ENCODE data around the gene ABCA10. TPM values are rescaled to one million over a fixed set of nuclear protein-coding genes. Genes with fewer than 3 reads are reported as not detected.
"Not testable (repeated sequence)": the region's sequence is repeated elsewhere in the genome, so short reads cannot be mapped to it uniquely, and the experiment has no call there.

ABCA10 gene
- polyA plus RNA-seq (ENCODE audit: insufficient read length in 3 of 3): 1 to 10 TPM; 1.9 to 3.5 (median 2.8) TPM
- long read RNA-seq, donor 1: 0 reads
- long read RNA-seq, donor 2: 0 reads
- long read RNA-seq, donor 3: 0 reads
- long read RNA-seq, donor 4: 0 reads
- long read RNA-seq, donor 5: 0 reads
- long read RNA-seq, donor 6: 0 reads
- long read RNA-seq, donor 7: 0 reads
- long read RNA-seq, donor 8: 0 reads
- long read RNA-seq, donor 9: 0 reads
- long read RNA-seq, donor 10: 0 reads
- long read RNA-seq, donor 11: 0 reads
- long read RNA-seq, donor 12: 0 reads
- long read RNA-seq, donor 13: 0 reads
- long read RNA-seq, donor 14: 0 reads
- long read RNA-seq, donor 15: 0 reads
- long read RNA-seq, donor 16: 0 reads

GRCh38 chr17:69228576-69228975, at the start of gene ABCA10:
Gene ABCA10, minus strand, starts transcription at chr17:69228824. Its CDS starts 3,466 bp downstream, at chr17:69225358.
- DNase-seq: no peak

GRCh38 chr17:69276279-69276678, 47.7 kb upstream of the ABCA10 start:
- not testable (repeated sequence) for DNase-seq

GRCh38 chr17:69275751-69276150, 47.1 kb upstream of the ABCA10 start:
- DNase-seq: no peak

- no peak for DNase-seq
These were observed 42.4 kb upstream of the ABCA10 start for GRCh38 chr17:69271023-69271422.

- DNase-seq: no peak
These were observed 40.7 kb upstream of the ABCA10 start for GRCh38 chr17:69269131-69269998.

- no peak for DNase-seq
These were observed 40.0 kb upstream of the ABCA10 start for GRCh38 chr17:69268543-69269014.

GRCh38 chr17:69267219-69267618, 38.6 kb upstream of the ABCA10 start:
- no peak for DNase-seq

- no peak for DNase-seq
These were observed 37.2 kb upstream of the ABCA10 start for GRCh38 chr17:69265873-69266272.

- no peak for DNase-seq
These were observed 25.6 kb upstream of the ABCA10 start for GRCh38 chr17:69254187-69254586.

GRCh38 chr17:69250641-69251040, 22.0 kb upstream of the ABCA10 start:
- no peak for DNase-seq

GRCh38 chr17:69246726-69247375, 18.2 kb upstream of the ABCA10 start:
- DNase-seq: peak; percentile 51

- DNase-seq: no peak
These were observed 17.6 kb upstream of the ABCA10 start for GRCh38 chr17:69246202-69246601.

- no peak for DNase-seq
These were observed 17.0 kb upstream of the ABCA10 start for GRCh38 chr17:69245617-69246016.

GRCh38 chr17:69239611-69240600, 11.3 kb upstream of the ABCA10 start:
- no peak for DNase-seq

- no peak for DNase-seq
These were observed 8.3 kb upstream of the ABCA10 start for GRCh38 chr17:69236946-69237345.

GRCh38 chr17:69236464-69236863, 7.8 kb upstream of the ABCA10 start:
- no peak for DNase-seq

GRCh38 chr17:69235338-69236058, 6.9 kb upstream of the ABCA10 start:
- DNase-seq: peak; percentile 82

- no peak for DNase-seq
These were observed 4.0 kb upstream of the ABCA10 start for GRCh38 chr17:69232650-69233049.

- no peak for DNase-seq
These were observed 2.9 kb upstream of the ABCA10 start for GRCh38 chr17:69231521-69231920.

- DNase-seq: no peak
These were observed 2.3 kb upstream of the ABCA10 start for GRCh38 chr17:69230939-69231338.
